Measurements from ENCODE around the gene PLAAT2. TPM values are rescaled to one million over a fixed set of nuclear protein-coding genes. Genes with fewer than 3 reads are reported as not detected.

Gene PLAAT2
- total and polyA plus RNA-seq, 9 donors: 0.30 to 0.36 TPM; not detected in 7

GRCh38 chr11:63560506-63561180 is 2.5 kb downstream of the PLAAT2 start:
- Histone ChIP-seq H3K36me3 (ENCODE audit: control insufficient read depth, insufficient read depth, low read length) (no peaks in the 10 kb centered on the region), H3K4me3 (ENCODE audit: low read length) (no peak overlapping the region), H3K4me1 (ENCODE audit: control insufficient read depth, insufficient read depth, low read length) (no peaks in the 10 kb centered on the region), H3K9me3 (replicated peaks; ENCODE audit: control insufficient read depth, low read depth, low read length) (no peaks in the 10 kb centered on the region), H3K27ac (ENCODE audit: low read length) (no peak overlapping the region), H3K27me3 (ENCODE audit: control insufficient read depth, insufficient read depth, low read length) (peaks cover 3% of the 10 kb centered on the region)
- no peak for DNase-seq
- 83% methylated on average over 1 of the region's 7 CpGs for WGBS (ENCODE audit: insufficient coverage)

- Histone ChIP-seq H3K9me3 (replicated peaks; ENCODE audit: control insufficient read depth, low read depth, low read length) (no peaks in the 10 kb centered on the region), H3K4me1 (ENCODE audit: control insufficient read depth, insufficient read depth, low read length) (peaks cover 2% of the 10 kb centered on the region), H3K27me3 (ENCODE audit: control insufficient read depth, insufficient read depth, low read length) (peaks cover 7% of the 10 kb centered on the region), H3K36me3 (ENCODE audit: control insufficient read depth, insufficient read depth, low read length) (no peaks in the 10 kb centered on the region), H3K4me3 (ENCODE audit: low read length) (no peak overlapping the region), H3K27ac (ENCODE audit: low read length) (no peak overlapping the region)
- no peak for DNase-seq
- WGBS (ENCODE audit: insufficient coverage): 93% methylated on average over 4 of the region's 7 CpGs
These were observed 4.6 kb downstream of the PLAAT2 start for GRCh38 chr11:63558459-63559157.

GRCh38 chr11:63557570-63557969 is 5.6 kb downstream of the PLAAT2 start:
- no peak overlapping the region for H3K4me3 ChIP-seq (ENCODE audit: low read length)

GRCh38 chr11:63556404-63557013 is 6.7 kb downstream of the PLAAT2 start:
- Histone ChIP-seq H3K27me3 (ENCODE audit: control insufficient read depth, insufficient read depth, low read length) (peaks cover 7% of the 10 kb centered on the region), H3K36me3 (ENCODE audit: control insufficient read depth, insufficient read depth, low read length) (no peaks in the 10 kb centered on the region), H3K27ac (ENCODE audit: low read length) (no peak overlapping the region), H3K4me1 (ENCODE audit: control insufficient read depth, insufficient read depth, low read length) (peaks cover 8% of the 10 kb centered on the region), H3K4me3 (ENCODE audit: low read length) (no peak overlapping the region), H3K9me3 (replicated peaks; ENCODE audit: control insufficient read depth, low read depth, low read length) (no peaks in the 10 kb centered on the region)
- no peak for DNase-seq
- 100% methylated on average over 2 of the region's 7 CpGs for WGBS (ENCODE audit: insufficient coverage)

More at GRCh38 chr11:63557570-63557969, 5.6 kb downstream of the PLAAT2 start:
- Histone ChIP-seq H3K36me3 (ENCODE audit: control insufficient read depth, insufficient read depth, low read length) (no peaks in the 10 kb centered on the region), H3K27me3 (ENCODE audit: control insufficient read depth, insufficient read depth, low read length) (peaks cover 7% of the 10 kb centered on the region), H3K27ac (ENCODE audit: low read length) (no peak overlapping the region), H3K4me1 (ENCODE audit: control insufficient read depth, insufficient read depth, low read length) (peaks cover 3% of the 10 kb centered on the region), H3K9me3 (replicated peaks; ENCODE audit: control insufficient read depth, low read depth, low read length) (no peaks in the 10 kb centered on the region)
- no peak for DNase-seq
- WGBS (ENCODE audit: insufficient coverage): 41% methylated on average over 5 of the region's 7 CpGs

- 58% methylated on average over 2 of the region's 4 CpGs for WGBS (ENCODE audit: insufficient coverage)
- Histone ChIP-seq H3K27me3 (ENCODE audit: control insufficient read depth, insufficient read depth, low read length) (peaks cover 7% of the 10 kb centered on the region), H3K36me3 (ENCODE audit: control insufficient read depth, insufficient read depth, low read length) (no peaks in the 10 kb centered on the region), H3K4me3 (ENCODE audit: low read length) (no peak overlapping the region), H3K9me3 (replicated peaks; ENCODE audit: control insufficient read depth, low read depth, low read length) (no peaks in the 10 kb centered on the region), H3K4me1 (ENCODE audit: control insufficient read depth, insufficient read depth, low read length) (peaks cover 8% of the 10 kb centered on the region), H3K27ac (ENCODE audit: low read length) (no peak overlapping the region)
- no peak for DNase-seq
These were observed 8.3 kb downstream of the PLAAT2 start for GRCh38 chr11:63554877-63555223.

- H3K4me3 ChIP-seq (ENCODE audit: low read length): no peak overlapping the region
- WGBS (ENCODE audit: insufficient coverage): 15% methylated on average over 7 of the region's 8 CpGs
- peaks cover 8% of the 10 kb centered on the region for H3K4me1 ChIP-seq (ENCODE audit: control insufficient read depth, insufficient read depth, low read length)
- H3K27me3 ChIP-seq (ENCODE audit: control insufficient read depth, insufficient read depth, low read length): peaks cover 7% of the 10 kb centered on the region
- no peaks in the 10 kb centered on the region for H3K9me3 ChIP-seq (replicated peaks; ENCODE audit: control insufficient read depth, low read depth, low read length)
- no peaks in the 10 kb centered on the region for H3K36me3 ChIP-seq (ENCODE audit: control insufficient read depth, insufficient read depth, low read length)
- H3K27ac ChIP-seq (ENCODE audit: low read length): no peak overlapping the region
- no peak for DNase-seq
These were observed 9.4 kb downstream of the PLAAT2 start for GRCh38 chr11:63553759-63554158.

GRCh38 chr11:63552921-63553320 is 10.3 kb downstream of the PLAAT2 start:
- Histone ChIP-seq H3K4me3 (ENCODE audit: low read length) (no peak overlapping the region), H3K9me3 (replicated peaks; ENCODE audit: control insufficient read depth, low read depth, low read length) (no peaks in the 10 kb centered on the region), H3K27me3 (ENCODE audit: control insufficient read depth, insufficient read depth, low read length) (peaks cover 7% of the 10 kb centered on the region), H3K27ac (ENCODE audit: low read length) (no peak overlapping the region), H3K4me1 (ENCODE audit: control insufficient read depth, insufficient read depth, low read length) (peaks cover 8% of the 10 kb centered on the region), H3K36me3 (ENCODE audit: control insufficient read depth, insufficient read depth, low read length) (no peaks in the 10 kb centered on the region)
- WGBS (ENCODE audit: insufficient coverage): 42% methylated on average over 3 of the region's 7 CpGs
- no peak for DNase-seq

- Histone ChIP-seq H3K27ac (ENCODE audit: low read length) (no peak overlapping the region), H3K4me3 (ENCODE audit: low read length) (no peak overlapping the region), H3K36me3 (ENCODE audit: control insufficient read depth, insufficient read depth, low read length) (no peaks in the 10 kb centered on the region), H3K27me3 (ENCODE audit: control insufficient read depth, insufficient read depth, low read length) (peaks cover 7% of the 10 kb centered on the region), H3K9me3 (replicated peaks; ENCODE audit: control insufficient read depth, low read depth, low read length) (no peaks in the 10 kb centered on the region), H3K4me1 (ENCODE audit: control insufficient read depth, insufficient read depth, low read length) (peaks cover 8% of the 10 kb centered on the region)
- DNase-seq: no peak
- 65% methylated on average over 2 of the region's 6 CpGs for WGBS (ENCODE audit: insufficient coverage)
These were observed 11.3 kb downstream of the PLAAT2 start for GRCh38 chr11:63551889-63552266.

GRCh38 chr11:63551091-63551888 is 11.9 kb downstream of the PLAAT2 start:
- Histone ChIP-seq H3K36me3 (ENCODE audit: control insufficient read depth, insufficient read depth, low read length) (no peaks in the 10 kb centered on the region), H3K4me3 (ENCODE audit: low read length) (no peak overlapping the region), H3K27me3 (ENCODE audit: control insufficient read depth, insufficient read depth, low read length) (peaks cover 4% of the 10 kb centered on the region), H3K27ac (ENCODE audit: low read length) (no peak overlapping the region), H3K9me3 (replicated peaks; ENCODE audit: control insufficient read depth, low read depth, low read length) (no peaks in the 10 kb centered on the region), H3K4me1 (ENCODE audit: control insufficient read depth, insufficient read depth, low read length) (peaks cover 8% of the 10 kb centered on the region)
- peak; percentile 25 for DNase-seq
- 70% methylated on average over 15 of the region's 27 CpGs for WGBS (ENCODE audit: insufficient coverage)
